Astrocyte (in vitro differentiated cells and primary cell): ENCODE results near the gene SPON2. TPM values are rescaled to one million over a fixed set of nuclear protein-coding genes. Genes with fewer than 3 reads are reported as not detected.

Source experiments
- DNase-seq: peaks from one replicate; pipeline ENCODE4 v3.0.0-alpha.2; 2010; ENCODE audit warnings: low read depth
- FAIRE-seq: peaks from 2 replicates; lab custom pipeline; 2011; peaks lifted over from hg19 to GRCh38; lab: Jason Lieb, UNC
- H2AFZ ChIP-seq: 2 replicates; pipeline ENCODE4 v1.6.0; 2012; ENCODE audit warnings: low read depth, low read length, inconsistent platforms
- H3K27ac ChIP-seq: 2 replicates; pipeline ENCODE4 v1.5.1; 2011; ENCODE audit warnings: low read depth, low read length, inconsistent platforms
- H3K27me3 ChIP-seq: 2 replicates; pipeline ENCODE4 v1.6.0; 2011; ENCODE audit warnings: low read length, inconsistent platforms; ENCODE audit not compliant: insufficient read depth
- H3K36me3 ChIP-seq: 2 replicates; pipeline ENCODE4 v1.5.1; 2011; ENCODE audit warnings: low read length, inconsistent platforms; ENCODE audit not compliant: insufficient read depth
- H3K4me1 ChIP-seq: 2 replicates; pipeline ENCODE4 v1.5.1; 2011; ENCODE audit warnings: low read length, inconsistent platforms; ENCODE audit not compliant: insufficient read depth
- H3K4me2 ChIP-seq: 2 replicates; pipeline ENCODE4 v1.6.0; 2012; ENCODE audit warnings: low read length, inconsistent platforms
- H3K4me3 ChIP-seq: 2 replicates; pipeline ENCODE4 v1.5.1; 2011; ENCODE audit warnings: low read depth, mild to moderate bottlenecking, low read length, inconsistent platforms; ENCODE audit not compliant: insufficient read depth
- H3K79me2 ChIP-seq: 2 replicates; pipeline ENCODE4 v1.6.0; 2012; ENCODE audit warnings: mild to moderate bottlenecking, low read length, inconsistent platforms; ENCODE audit not compliant: insufficient read depth
- H3K9ac ChIP-seq: 2 replicates; pipeline ENCODE4 v1.6.0; 2012; ENCODE audit warnings: mild to moderate bottlenecking, low read length, inconsistent platforms
- H3K9me3 ChIP-seq: 2 replicates; pipeline ENCODE4 v1.5.1; 2012; ENCODE audit warnings: low read depth, mild to moderate bottlenecking, low read length, inconsistent platforms; ENCODE audit not compliant: insufficient read depth
- H4K20me1 ChIP-seq: 2 replicates; pipeline ENCODE4 v1.6.0; 2012; ENCODE audit warnings: low read length, inconsistent platforms; ENCODE audit not compliant: insufficient read depth
- H3K27ac Mint-ChIP-seq: one replicate; pipeline ENCODE4 v1.8.0; 2021; ENCODE audit warnings: mild to moderate bottlenecking, mixed read lengths; ENCODE audit not compliant: unreplicated experiment
- H3K27me3 Mint-ChIP-seq: one replicate; pipeline ENCODE4 v1.8.0; 2021; ENCODE audit warnings: low read depth, mixed read lengths; ENCODE audit not compliant: unreplicated experiment
- H3K36me3 Mint-ChIP-seq: one replicate; pipeline ENCODE4 v1.8.0; 2021; ENCODE audit warnings: low read depth, mixed read lengths; ENCODE audit not compliant: unreplicated experiment
- H3K4me1 Mint-ChIP-seq: one replicate; pipeline ENCODE4 v1.8.0; 2021; ENCODE audit warnings: low read depth, mixed read lengths; ENCODE audit not compliant: unreplicated experiment
- H3K4me3 Mint-ChIP-seq: one replicate; pipeline ENCODE4 v1.8.0; 2021; ENCODE audit warnings: mild to moderate bottlenecking, moderate library complexity, mixed read lengths; ENCODE audit not compliant: unreplicated experiment
- H3K9me3 Mint-ChIP-seq: one replicate; pipeline ENCODE4 v1.8.0; 2021; ENCODE audit warnings: mild to moderate bottlenecking, mixed read lengths; ENCODE audit not compliant: unreplicated experiment
- CTCF ChIP-seq: IDR thresholded peaks from 2 replicates; pipeline ENCODE4 v1.5.1; 2011; ENCODE audit warnings: low read depth, mild to moderate bottlenecking, inconsistent platforms, low read length, moderate library complexity; ENCODE audit not compliant: insufficient read depth
- EZH2 ChIP-seq: IDR thresholded peaks from 2 replicates; pipeline ENCODE4 v1.6.1; 2012; ENCODE audit warnings: mild to moderate bottlenecking, low read length, inconsistent platforms; ENCODE audit not compliant: insufficient read depth
- total RNA-seq: library from RNA; stranded (reverse); gene quantifications from 2 replicates; pipeline ENCODE4 v1.2.1, GENCODE V29; 2021

The SPON2 gene
- total RNA-seq, 1 donor from 2014 or later, result 47.8 TPM

GRCh38 chr4:1179089-1179441, 6.7 kb upstream of the SPON2 start:
- TF ChIP-seq EZH2, result no peak
- TF ChIP-seq CTCF, result no peak
- Mint-ChIP-seq H3K27me3 (peaks cover 7% of the 10 kb centered on the region), H3K27ac (peak overlapping the region; percentile 66), H3K9me3 (peaks cover 30% of the 10 kb centered on the region), H3K4me1 (no peaks in the 10 kb centered on the region), H3K36me3 (peaks cover 7% of the 10 kb centered on the region), H3K4me3 (no peak overlapping the region)
- no peaks in the 10 kb centered on the region for H3K36me3 ChIP-seq
- no peak overlapping the region for H3K27ac ChIP-seq
- no peak overlapping the region for H3K4me3 ChIP-seq
- FAIRE-seq (no peak), DNase-seq (no peak)
- no peak overlapping the region for H3K4me2 ChIP-seq
- H3K79me2 ChIP-seq, result no peaks in the 10 kb centered on the region
- no peak overlapping the region for H2AFZ ChIP-seq
- no peak overlapping the region for H3K9ac ChIP-seq
- H4K20me1 ChIP-seq, result no peaks in the 10 kb centered on the region
- no peaks in the 10 kb centered on the region for H3K27me3 ChIP-seq
- H3K9me3 ChIP-seq, result no peaks in the 10 kb centered on the region
- H3K4me1 ChIP-seq, result peaks cover 11% of the 10 kb centered on the region

GRCh38 chr4:1178300-1179088, 6.1 kb upstream of the SPON2 start:
- DNase-seq, result no peak
- no peaks in the 10 kb centered on the region for H4K20me1 ChIP-seq
- H3K27ac ChIP-seq, result no peak overlapping the region
- H3K36me3 Mint-ChIP-seq, result peaks cover 7% of the 10 kb centered on the region
- FAIRE-seq, result no peak
- peaks cover 11% of the 10 kb centered on the region for H3K27me3 Mint-ChIP-seq
- no peak overlapping the region for H3K4me3 Mint-ChIP-seq
- no peaks in the 10 kb centered on the region for H3K9me3 ChIP-seq
- H2AFZ ChIP-seq, result no peak overlapping the region
- H3K36me3 ChIP-seq, result no peaks in the 10 kb centered on the region
- H3K9me3 Mint-ChIP-seq, result peaks cover 28% of the 10 kb centered on the region
- no peak overlapping the region for H3K4me2 ChIP-seq
- H3K9ac ChIP-seq, result no peak overlapping the region
- H3K4me1 Mint-ChIP-seq, result no peaks in the 10 kb centered on the region
- no peaks in the 10 kb centered on the region for H3K79me2 ChIP-seq
- peak overlapping the region; percentile 66 for H3K27ac Mint-ChIP-seq
- TF ChIP-seq EZH2 (no peak), CTCF (no peak)
- peaks cover 11% of the 10 kb centered on the region for H3K4me1 ChIP-seq
- H3K4me3 ChIP-seq, result no peak overlapping the region
- no peaks in the 10 kb centered on the region for H3K27me3 ChIP-seq
